Activated CD8-positive, alpha-beta memory T cell treated with anti-CD3 and anti-CD28 coated beads for 4 hours (primary cell): ENCODE measurements around the gene PHOSPHO1.
"Not testable (repeated sequence)": the region's sequence is repeated elsewhere in the genome, so short reads cannot be mapped to it uniquely, and the experiment has no call there.

Experiments
- DNase-seq, 2 donors: peaks; one replicate each; pipeline ENCODE4 v3.0.0-alpha.2; 2020; ENCODE audit warnings: low read depth in 2 of 2

The PHOSPHO1 gene, protein sequence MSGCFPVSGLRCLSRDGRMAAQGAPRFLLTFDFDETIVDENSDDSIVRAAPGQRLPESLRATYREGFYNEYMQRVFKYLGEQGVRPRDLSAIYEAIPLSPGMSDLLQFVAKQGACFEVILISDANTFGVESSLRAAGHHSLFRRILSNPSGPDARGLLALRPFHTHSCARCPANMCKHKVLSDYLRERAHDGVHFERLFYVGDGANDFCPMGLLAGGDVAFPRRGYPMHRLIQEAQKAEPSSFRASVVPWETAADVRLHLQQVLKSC

DNA sequence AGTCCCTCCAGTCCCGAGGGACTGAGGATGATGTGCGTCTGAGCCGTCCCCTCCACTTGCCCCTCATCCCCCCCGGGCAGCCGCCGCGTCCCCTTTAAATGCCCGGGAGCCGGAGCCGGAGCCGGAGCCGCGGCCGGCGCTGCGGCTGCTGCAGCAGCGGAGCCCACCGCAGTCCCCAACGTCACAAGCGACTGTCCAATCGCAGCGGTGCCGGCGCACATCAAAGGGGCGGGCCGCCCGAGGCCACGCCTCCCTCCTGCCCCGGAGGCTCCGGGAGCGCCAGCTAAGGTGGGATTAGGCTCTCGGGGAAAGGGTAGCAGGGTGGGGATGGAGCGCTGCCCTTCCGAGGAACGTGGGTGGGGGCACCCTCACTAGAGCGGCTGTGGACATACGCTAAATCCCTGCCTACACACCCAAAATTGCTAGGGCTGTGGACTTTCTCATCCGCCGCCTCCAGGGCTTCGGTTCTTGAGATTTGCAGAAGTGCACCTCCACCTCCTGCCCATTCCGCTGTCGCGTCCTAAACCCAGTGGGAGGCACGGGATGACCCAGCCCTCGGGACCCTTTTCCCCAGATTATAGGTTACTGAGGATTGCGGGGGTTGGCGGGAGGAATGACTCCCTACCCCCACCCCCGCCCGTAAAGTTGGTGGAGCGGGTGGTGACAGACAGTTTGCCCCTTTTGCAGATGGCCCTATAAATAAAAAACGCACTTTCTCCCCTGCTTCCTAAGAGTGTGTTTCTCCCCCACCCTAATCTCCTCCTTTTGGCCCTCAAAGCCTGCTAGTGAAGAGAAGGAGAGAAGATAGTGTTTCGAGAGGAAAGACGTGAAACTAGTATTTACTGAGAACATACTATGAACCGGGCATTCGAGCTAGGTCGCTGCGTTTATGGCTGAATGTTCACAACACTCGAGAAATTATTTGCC lies at the start of gene PHOSPHO1:
Gene PHOSPHO1 (minus strand): TSS at position 152 of the 927 bp plus-strand sequence. CDS start 4,096 bp downstream, outside the sequence.
- peak; percentile 75 to 78 for DNase-seq

DNA sequence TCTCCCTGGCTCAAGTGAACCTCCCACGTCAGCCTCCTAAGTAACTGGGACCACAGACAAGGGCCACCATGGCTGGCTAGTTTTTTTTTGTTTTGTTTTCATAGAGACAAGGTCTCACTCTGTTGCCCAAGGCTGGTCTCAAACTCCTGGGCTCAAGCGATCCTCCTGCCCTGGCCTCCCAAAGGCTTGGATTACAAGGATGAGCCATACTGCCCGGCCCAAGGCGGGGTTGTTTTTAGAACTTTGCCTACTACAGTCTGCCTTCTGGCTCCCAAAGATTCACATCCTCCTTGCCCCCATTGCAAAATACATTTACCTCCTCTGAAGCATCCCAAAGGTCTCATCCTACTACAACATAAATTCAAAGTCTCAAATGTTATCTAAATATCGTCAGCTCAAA lies 49.5 kb upstream of the PHOSPHO1 start:
- no peak for DNase-seq

DNA sequence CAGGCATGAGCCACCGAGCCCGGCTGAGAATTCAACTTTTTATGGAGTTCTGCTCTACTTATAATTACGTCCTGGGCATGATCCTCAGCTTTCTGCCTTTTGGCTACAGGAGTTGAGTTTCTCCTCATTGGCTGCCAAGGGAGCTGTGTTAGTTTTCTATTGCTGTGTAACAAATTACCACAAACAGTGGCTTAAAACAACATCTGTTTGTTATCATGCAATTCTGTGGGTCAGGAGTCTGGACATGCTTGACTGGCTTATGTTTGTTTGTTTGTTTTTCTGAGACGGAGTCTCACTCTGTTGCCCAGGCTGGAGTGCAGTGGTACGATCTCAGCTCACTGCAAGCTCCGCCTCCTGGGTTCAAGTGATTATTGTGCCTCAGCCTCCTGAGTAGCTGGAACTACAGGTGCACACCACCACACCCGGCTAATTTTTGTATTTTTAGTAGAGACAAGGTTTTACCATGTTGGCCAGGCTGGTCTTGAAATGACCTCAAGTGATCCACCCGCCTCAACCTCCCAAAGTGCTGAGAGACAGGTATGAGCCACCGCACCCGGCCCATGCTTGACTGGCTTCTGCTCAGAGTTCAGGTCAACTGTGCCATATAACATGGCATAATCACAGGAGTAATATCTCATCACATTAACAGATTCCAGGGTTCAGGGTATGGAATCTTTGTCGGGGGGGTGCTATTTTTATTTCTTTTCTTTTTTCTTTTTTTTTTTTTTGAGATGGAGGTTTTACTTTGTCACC lies 48.9 kb upstream of the PHOSPHO1 start:
- not testable (repeated sequence) for DNase-seq

DNA sequence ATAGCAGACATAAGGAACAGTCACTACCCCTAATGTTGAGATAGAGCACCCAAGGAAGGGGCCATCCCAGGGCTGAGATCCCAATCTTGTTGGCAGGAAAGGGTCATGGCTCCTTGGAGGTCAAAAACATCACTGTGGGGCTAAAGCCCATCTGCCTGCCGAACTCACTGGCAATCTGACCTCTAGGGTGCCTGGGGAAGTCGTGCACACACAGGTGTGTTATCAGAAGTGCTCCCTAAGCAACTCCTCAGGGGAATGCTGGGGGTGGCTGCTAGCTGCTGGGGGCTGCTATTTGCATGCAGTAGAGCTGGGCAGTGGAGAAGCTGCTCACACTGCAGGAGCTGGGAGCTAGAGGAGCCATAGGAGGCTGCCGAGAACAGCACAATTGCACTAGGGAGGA lies 47.5 kb upstream of the PHOSPHO1 start:
- no peak for DNase-seq

DNA sequence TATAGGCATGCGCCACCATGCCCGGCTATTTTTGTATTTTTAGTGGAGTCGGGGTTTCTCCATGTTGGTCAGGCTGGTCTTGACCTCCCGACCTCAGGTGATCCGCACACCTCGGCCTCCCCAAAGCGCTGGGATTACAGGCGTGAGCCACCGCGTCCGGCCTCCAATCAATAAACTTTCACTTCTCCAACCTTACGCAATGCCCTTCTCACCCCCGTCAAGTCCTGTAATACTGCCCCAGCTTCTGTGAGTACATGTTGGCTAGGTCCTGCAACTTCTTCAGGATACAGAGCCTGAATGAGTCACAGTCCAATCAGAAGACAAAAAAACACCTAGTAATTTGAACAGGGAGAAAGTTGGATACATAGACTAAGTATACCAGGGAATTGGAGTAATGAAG lies 47.1 kb upstream of the PHOSPHO1 start:
- DNase-seq = no peak

DNA sequence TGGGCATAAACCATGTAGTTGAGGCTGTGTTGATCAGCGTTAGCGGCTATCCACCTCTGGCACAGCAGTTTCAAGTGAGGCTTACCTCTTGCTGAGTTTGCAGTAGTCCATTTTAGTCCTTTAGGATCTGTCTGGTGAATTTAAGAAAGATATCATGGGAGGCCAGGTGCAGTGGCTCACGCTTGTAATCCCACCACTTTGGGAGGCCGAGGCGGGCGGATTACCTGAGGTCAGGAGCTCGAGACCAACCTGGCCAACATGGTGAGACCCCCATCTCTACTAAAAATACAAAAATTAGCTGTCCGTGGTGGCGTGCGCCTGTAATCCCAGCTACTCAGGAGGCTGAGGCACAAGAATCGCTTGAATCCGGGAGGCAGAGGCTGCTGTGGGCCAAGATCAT lies 45.4 kb upstream of the PHOSPHO1 start:
- not testable (repeated sequence) for DNase-seq

DNA sequence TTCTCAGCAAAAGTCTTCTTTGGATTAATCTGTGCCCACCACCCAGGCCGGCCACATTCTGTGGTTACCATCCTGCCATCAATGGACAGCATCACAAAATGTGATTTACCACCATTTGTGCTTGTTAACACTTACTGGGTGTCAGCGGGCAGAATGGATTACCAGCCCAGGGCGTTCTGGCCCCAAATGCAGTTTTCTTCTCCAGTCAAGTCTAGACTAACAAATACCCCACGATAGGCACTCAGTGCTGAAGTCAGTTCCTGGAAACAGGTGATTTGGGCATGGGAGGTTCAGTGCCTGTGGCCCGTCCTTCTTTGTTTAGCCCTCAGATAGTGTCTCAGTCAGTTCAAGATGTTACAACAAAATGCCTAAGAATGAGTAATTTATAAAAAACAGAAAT lies 38.8 kb upstream of the PHOSPHO1 start:
- no peak for DNase-seq

DNA sequence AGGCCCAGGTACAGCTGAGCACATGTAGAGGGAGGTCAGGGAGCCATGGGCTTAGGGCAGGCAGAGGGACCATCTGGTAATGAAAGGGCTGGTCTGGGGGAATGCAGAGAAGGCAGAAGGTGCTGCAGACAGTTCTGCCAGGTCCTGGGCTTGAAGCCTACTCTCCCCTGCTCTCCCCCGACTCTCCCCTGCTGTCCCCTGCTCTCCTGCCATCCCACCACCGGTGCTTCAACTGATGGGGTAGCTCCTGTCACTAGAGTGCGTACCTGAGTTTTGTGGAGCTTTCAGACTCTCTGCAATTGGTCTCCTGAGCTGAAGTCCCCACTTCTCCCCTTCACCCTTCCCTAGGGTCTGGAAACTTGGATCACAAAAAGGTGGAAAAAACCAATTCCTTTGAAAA lies 37.3 kb upstream of the PHOSPHO1 start:
- DNase-seq = no peak

DNA sequence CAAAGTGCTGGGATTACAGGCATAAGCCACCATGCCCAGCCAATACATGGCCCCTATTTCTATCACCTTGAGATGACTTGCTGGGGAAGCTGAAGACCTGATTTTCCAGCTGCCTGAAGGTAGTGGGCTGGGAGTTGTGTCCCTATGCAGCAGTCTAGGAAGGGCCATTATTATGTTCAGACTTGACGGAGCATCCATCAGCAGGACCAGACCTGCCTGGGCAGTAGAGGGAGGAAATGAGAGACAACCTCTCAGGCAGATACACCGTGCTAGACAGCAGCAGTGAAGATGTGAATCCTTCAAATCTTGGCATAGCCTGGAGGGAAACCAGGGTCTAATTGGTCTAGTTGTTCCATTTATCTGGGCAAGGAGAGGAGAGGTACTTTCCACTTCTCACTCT lies 35.6 kb upstream of the PHOSPHO1 start:
- no peak for DNase-seq

DNA sequence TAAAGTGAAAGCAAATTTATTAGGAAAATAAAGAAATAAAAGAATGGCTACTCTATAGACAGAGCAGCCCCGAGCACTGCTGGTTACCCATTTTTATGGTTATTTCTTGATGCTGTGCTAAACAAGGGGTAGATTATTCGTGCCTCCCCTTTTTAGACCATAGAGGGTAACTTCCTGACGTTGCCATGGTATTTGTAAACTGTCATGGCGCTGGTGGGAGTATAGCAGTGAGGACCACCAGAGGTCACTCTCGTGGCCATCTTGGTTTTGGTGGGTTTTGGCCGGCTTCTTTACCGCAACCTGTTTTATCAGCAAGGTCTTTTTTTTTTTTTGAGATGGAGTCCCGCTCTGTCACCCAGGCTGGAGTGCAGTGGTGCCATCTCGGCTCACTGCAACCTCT lies 31.0 kb upstream of the PHOSPHO1 start:
- not testable (repeated sequence) for DNase-seq

DNA sequence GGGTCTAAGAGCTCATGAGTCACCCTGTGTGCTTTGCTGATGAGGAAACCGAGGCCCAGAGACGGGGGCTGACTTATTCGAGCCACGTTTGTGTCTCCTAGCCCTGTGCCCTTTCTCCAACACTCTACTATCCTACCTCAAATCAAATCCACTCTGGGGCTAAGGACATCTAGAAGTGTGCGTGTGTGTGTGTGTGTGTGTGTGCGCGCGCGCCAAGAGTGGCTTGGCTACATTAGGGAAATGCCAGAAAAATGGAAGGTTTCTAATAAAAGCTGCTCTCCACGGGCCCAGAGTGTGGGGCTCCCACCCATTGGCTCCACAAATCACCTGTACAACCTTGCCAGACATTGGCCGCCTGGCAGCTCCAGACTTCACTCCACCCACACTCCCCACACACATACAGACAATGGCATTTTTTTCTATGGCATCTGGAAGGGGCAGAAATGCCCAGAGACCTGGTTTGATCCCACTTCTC lies 30.3 kb upstream of the PHOSPHO1 start:
- peak in 1 of 2 donors; percentile 14 for DNase-seq

DNA sequence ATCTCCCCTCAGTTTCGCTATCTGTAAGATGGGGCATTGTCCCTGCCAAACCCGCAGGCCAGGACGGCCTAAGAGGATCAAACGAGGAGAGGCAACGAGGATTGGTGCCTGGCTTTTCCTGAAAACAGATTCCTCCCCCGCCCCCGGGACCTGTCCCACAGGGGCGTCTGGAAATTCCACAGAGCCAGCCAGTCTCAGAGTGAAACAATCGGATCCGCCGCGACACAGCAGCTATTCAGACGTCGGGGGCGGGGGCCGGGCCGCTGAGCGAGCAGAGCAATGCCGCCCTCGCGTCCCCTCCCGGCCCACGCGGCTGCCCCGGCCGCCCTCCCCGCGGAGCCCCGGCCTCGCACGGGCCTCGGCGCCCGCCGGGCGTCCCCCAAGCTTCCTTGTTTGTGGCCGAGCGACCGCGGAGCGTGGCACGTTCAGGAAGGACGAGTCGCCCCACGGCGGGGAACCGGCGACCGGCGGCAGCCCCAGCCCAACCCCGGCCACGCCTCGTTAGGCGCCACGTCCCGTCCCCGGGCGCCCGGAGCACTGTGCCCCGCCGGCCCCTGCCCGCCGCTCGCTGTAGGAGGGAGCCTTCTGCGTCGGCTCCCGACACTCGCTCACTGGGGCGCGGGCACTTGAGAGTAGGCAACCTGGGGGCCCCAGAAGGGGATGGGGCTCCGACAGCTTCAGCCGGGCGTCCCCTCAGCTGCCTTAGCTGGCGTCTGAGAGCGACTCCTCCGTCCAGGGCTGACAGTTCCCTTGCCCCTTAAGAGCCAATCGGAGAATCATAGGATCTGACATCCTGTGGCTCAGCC lies 29.6 kb upstream of the PHOSPHO1 start:
- peak; percentile 46 to 53 for DNase-seq

DNA sequence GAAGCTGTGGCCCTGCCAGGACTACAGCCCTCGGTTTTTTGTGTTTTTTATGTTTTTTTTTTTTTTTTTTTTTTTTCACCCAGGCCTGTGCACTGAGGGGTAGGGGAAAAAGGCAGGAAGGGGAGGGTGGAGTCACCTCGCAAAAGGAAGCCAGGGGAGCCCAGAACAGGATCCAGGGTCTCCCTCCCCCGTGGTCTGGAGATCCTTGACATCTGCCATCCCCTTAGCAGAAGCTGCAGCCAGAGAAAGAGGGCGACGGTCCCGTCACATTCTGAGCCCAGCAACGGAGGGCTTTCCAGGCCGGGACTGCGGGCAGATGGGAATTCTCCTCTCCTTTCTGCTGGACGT lies 29.1 kb upstream of the PHOSPHO1 start:
- DNase-seq = no peak

DNA sequence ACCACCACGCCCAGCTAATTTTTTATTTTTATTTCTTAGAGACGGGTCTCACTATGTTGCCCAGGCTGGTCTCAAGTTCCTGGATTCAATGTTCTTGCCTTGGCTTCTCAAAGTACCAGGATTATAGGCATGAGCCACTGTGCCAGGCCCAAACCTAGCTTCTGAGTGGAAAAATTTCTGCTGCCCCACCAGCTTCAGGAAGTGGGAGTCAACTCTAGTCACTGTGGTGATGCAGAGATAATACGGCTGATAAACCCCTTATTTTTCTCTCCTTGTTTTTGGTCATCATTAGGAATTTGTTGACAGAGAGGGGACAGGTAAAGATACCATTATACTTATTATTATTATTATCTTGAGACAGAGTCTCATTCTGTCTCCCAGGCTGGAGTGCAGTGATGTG lies 27.8 kb upstream of the PHOSPHO1 start:
- no peak for DNase-seq

DNA sequence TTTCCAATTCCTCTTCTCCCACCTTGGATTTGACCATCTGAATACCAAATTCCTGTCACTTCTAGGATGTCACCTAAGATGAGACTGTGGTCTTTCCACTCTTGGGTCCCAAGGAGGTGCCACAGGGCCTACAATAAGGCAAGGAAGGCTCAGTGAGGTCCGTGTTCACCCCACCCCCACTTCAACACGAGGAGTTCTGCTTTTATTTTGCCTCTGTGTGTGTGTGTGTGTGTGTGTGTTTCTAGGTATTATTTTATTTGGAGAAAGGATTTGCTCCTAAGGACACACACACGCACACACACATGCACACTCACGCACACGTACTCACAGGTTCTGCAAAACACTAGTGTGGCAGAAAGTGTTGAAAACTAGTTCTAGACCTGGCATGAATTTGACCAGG lies 24.5 kb upstream of the PHOSPHO1 start:
- DNase-seq = no peak

DNA sequence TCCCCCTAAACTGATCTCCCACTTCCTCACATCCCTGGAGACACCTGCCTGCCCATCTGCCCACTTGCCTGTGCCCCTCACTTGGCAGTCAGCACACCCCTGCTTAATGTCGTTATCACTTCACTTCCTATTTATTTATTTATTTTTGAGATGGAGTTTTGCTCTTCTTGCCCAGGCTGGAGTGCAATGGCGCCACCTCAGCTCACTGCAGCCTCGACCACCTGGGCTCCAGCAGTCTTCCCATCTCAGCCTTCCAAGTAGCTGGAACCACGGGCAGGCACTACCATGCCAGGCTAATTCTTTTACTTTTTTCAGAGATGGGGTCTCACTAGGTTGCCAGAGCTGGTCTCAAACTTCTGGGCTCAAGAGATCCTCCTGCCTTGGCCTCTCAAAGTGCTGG lies 23.5 kb upstream of the PHOSPHO1 start:
- DNase-seq = no peak

DNA sequence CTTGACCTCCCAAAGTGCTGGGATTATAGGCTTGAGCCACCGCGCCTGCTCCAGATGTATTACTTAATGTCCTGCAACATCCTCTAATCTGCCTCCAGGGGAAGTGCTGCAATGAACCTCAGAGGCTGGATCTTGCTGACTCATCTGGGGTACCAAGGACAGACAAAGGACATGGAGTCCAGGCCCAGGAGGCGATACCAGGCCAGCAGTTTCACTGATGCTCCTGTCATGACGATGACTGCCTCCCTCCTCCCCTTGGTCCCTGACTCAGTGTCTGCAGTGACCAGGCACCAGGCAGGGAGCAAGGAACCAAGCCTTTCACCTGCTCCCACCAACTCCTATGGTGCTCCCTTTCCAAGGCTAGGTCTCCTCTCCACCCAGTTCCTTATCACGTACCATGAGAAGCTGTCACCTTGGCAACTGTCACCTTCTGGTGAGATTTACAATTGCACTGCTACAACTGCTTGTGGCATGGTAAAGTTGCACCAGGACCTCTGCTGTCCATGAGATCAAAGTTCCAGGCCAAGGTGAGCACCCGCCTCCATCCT lies 21.6 kb upstream of the PHOSPHO1 start:
- no peak for DNase-seq

DNA sequence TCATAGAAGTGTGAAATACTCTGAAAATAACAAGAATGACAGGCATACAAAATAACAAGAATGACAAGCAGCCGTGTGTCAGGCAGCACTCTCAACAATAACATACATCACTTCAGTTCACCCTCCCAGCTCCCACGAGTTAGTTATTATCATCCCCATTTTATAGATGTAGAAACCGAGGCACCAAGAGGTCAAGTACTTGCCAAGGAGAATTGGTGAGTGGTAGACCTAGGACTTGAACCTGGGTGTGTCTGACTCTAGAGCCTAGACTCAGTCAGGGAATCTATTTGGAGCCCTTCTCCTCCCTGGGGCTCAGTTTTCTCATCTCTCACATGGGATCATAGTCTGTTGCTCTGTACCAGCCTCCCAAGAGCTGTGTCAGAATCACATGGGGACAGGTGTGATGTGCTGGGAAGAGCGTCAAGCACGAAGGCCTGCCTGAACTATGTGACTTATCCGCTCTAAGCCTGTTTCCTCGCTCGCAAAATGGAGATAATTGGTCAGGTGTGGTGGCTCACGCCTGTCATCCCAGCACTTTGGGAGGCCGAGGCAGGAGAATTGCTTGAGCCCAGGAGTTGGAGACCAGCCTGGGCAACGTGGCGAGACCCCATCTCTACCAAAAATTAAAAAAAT lies 19.4 kb upstream of the PHOSPHO1 start:
- DNase-seq = no peak

DNA sequence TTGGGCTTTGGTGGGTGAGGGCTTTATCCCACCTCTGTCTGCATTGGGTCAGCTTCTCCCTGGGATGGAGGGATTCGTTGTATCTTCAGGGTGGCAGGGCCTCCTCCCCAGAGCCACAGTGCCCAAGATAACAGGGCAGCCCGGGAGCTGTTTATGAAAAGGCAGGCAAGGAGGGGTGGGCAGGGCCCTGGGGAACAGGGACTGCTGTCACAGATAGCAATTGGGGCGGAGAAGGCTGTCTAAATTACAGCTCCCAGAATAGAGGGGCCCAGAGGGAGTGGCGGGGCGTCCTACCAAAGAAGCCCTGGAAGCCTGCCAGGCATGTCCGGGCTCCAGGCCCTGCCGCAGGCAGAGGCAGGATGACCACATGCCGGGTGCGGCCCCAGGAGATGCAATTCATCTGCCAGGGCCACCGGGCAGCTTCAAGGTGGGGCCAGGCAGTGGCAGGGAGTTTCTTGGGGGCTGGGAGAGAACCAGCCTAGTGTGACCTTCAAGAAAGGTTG lies 18.8 kb upstream of the PHOSPHO1 start:
- DNase-seq = no peak

DNA sequence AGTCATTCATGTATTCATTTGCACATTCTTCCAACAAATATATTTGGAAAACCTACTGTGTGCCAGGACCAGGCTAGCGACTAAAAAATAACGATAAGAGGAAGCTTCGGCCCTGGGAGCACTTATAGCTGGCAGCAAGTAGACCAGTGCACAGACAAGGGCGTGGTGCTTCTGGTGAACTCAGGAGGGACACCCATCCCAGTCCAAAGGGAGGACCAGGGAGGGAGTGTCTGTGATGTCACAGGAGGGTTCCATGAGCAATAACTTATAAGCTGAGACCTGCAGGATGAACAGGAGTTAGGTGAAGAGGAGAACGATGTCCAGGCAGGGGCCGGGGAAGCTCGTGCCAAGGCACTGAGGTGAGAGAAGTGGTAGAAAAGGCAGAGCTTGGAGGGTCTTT lies 17.4 kb upstream of the PHOSPHO1 start:
- DNase-seq = no peak
